Effector CD8-positive, alpha-beta T cell (primary cell): Measurements from ENCODE around the gene JPH3.

Source experiments
- DNase-seq: peaks from one replicate; lab custom pipeline; 2025; lab: John Stamatoyannopoulos, UW

JPH3 gene

GRCh38 chr16:87740909-87741424, 138.7 kb downstream of the JPH3 start:
- DNase-seq, result no peak

GRCh38 chr16:87741700-87742415, 139.6 kb downstream of the JPH3 start:
- no peak for DNase-seq

- DNase-seq, result no peak
These were observed 140.6 kb downstream of the JPH3 start for GRCh38 chr16:87742781-87743490.

- no peak for DNase-seq
These were observed 142.6 kb downstream of the JPH3 start for GRCh38 chr16:87744750-87745514.

- no peak for DNase-seq
These were observed 143.9 kb downstream of the JPH3 start for GRCh38 chr16:87746178-87746577.
